Measurements from ENCODE around the gene STK24. TPM values are rescaled to one million over a fixed set of nuclear protein-coding genes. Genes with fewer than 3 reads are reported as not detected.
"Not testable (repeated sequence)": the region's sequence is repeated elsewhere in the genome, so short reads cannot be mapped to it uniquely, and the experiment has no call there.

Gene STK24
- total RNA-seq, 1 experiment from 2014 or later = 107 TPM

DNA sequence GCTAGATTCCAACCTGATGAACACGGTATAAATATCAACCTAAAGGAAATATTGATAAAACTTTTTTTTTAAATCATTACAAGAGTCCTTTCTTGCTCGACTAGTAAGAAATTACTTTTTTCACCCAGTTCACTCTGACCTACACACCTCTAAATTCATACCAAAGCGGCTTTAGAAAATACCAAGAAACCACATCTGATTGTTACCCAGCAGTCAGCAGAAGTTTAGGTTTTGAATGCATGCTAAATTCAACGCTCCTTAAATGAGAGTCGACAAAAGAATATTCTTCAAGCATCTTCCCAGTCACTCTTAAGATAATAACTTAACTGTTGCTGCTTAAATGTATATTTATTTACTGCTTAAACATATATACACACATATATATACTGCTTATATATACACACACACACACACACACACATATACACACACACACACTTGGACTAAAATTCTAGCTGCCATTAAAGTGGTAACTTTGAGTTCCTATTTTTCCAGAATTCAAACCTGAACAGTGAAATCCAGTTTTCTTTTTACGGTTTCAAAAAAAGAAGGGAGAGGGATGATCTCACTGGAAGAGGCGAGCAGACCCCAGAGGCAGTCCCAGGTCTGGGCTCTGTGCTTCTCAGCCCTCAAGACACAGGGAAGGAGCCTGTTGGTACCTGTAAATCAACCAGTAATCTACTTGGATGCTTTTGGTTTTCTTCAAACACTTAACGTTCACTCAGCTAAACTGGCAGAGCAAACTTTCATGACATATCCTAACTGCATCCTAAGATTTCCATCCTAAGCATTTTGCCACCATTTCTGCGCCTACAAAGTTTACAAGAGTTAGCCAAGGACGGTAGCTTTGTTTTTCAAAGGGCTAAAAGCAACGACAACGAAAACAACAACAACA is 1.7 kb downstream of the STK24 start:
- DNase-seq = no peak
- no peaks in the 10 kb centered on the region for H3K36me3 ChIP-seq (replicated peaks; ENCODE audit: control insufficient read depth, insufficient read depth, low read length)

DNA sequence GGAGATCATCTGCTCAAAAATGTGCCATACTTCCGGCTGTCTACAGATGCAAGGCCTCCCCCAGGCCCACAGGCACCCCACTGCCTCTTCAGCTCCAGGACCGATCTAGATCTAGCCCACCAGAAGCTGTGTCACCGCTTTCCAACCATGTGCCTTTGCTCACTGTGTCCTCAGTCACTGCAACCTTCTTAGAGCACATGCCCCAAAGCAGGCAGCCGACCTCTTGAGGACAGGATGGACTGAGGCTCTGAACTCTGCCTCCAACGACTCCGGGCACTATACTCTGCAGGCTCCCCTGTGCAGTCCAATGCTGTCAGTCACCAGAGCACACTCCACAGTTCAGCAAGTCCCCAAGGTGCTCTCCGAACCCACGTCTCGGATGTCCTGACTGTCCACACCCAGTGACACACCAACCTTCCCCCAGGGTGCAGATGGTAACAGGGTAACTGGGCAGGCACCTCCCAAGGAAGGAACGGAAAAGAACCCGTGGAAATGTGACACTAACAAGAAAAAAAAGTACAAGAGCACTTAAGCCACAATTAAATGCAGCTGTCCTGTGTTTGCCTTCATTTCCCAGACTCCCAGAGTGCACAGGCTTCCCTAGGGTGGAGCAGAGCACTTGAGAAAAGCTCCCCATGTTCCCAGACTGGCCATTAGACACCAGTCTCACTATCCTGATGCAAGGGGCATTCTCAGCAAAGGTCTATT is 4.8 kb downstream of the STK24 start:
- no peak for DNase-seq
- no peaks in the 10 kb centered on the region for H3K27me3 ChIP-seq (ENCODE audit: control insufficient read depth, insufficient read depth, low read length)
- no peaks in the 10 kb centered on the region for H3K36me3 ChIP-seq (replicated peaks; ENCODE audit: control insufficient read depth, insufficient read depth, low read length)
- H3K4me3 ChIP-seq (ENCODE audit: insufficient read depth, low read depth, low read length) = no peak overlapping the region

More for the DNA sequence above, 1.7 kb downstream of the STK24 start:
- H3K4me3 ChIP-seq (ENCODE audit: insufficient read depth, low read depth, low read length) = peak overlapping the region; percentile 86
- no peaks in the 10 kb centered on the region for H3K27me3 ChIP-seq (ENCODE audit: control insufficient read depth, insufficient read depth, low read length)

DNA sequence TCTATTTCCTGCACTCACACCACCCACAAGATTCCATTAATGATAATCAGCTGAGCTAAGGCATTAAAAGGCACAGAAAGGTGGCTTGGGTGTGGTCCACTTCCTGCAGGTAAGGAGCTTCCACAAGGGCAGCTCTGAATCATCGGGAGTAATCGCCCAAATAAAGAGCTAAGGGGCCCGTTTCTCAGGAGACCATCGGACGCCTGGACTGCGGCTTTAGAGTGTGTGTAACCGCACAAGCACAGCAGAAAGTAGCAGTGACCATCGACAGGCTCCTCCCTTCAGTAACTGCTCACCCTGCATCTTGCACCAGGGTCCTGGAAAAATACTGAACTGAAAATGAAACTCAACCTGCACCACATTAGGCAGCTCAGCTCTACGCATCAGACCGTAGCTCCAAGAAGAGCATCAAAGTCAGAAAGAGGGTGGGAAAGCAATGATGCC is 6.0 kb downstream of the STK24 start:
- DNase-seq = no peak
- H3K27me3 ChIP-seq (ENCODE audit: control insufficient read depth, insufficient read depth, low read length) = no peaks in the 10 kb centered on the region
- no peaks in the 10 kb centered on the region for H3K36me3 ChIP-seq (replicated peaks; ENCODE audit: control insufficient read depth, insufficient read depth, low read length)
- no peak overlapping the region for H3K4me3 ChIP-seq (ENCODE audit: insufficient read depth, low read depth, low read length)

DNA sequence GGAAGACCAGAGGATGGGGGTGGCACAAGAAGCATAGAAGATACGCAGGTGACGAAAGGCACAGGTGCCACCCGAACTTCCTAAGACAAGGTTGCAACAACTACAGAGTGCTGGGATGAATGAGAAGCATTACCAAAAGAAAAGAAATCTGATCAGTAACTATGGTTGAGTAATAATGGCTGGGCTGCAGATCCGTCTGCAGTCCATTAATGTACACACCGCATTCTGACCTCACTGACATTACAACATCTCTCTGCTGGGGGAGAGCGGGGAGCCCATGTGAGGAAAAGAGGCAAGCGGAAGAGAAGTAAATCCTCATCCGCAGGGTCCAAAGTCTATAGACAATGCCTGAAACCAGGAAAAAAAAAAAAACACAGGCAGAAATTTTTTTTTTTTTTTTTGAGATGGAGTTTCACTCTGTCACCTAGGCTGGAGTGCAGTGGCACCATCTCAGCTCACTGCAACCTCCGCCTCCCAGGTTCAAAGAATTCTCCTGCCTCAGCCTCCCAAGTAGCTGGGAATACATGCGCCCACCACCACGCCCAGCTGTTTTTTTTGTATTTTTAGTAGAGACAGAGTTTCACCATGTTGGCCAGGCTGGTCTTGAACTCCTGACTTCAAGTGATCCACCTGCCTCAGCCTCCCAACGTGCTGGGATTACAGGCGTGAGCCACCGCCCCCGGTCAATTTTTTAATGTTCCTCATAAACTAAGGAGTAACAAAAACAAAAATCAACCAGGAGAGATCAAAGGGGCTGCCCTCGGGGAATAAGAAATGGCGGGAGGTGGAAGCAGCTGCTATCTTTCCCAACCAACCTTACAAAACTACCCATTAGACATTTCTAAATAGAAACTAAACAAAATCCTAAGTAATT is 7.2 kb downstream of the STK24 start:
- H3K4me3 ChIP-seq (ENCODE audit: insufficient read depth, low read depth, low read length); H3K36me3 ChIP-seq (replicated peaks; ENCODE audit: control insufficient read depth, insufficient read depth, low read length); H3K27me3 ChIP-seq (ENCODE audit: control insufficient read depth, insufficient read depth, low read length); DNase-seq: not testable (repeated sequence)

DNA sequence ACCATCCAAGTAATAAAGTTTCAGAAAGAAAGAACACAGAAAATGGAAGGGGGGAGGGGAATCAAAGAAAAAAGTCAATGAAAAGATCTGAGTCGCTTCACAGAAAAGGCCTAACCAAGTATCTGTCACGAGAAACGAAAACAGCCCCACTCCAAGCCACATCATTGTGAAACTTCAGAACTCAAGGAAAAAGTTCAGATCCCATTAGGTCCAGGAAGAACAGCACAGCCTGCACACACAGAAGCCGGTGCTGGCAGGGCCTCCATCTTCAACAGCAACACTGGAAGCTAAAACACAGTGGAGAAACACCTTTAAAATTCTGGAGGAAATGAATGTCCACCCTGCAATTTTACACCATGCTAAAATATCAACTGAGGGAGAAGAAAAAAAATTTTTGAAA is 8.0 kb downstream of the STK24 start:
- Histone ChIP-seq H3K4me3 (ENCODE audit: insufficient read depth, low read depth, low read length) (no peak overlapping the region), H3K36me3 (replicated peaks; ENCODE audit: control insufficient read depth, insufficient read depth, low read length) (no peaks in the 10 kb centered on the region), H3K27me3 (ENCODE audit: control insufficient read depth, insufficient read depth, low read length) (no peaks in the 10 kb centered on the region)
- no peak for DNase-seq

DNA sequence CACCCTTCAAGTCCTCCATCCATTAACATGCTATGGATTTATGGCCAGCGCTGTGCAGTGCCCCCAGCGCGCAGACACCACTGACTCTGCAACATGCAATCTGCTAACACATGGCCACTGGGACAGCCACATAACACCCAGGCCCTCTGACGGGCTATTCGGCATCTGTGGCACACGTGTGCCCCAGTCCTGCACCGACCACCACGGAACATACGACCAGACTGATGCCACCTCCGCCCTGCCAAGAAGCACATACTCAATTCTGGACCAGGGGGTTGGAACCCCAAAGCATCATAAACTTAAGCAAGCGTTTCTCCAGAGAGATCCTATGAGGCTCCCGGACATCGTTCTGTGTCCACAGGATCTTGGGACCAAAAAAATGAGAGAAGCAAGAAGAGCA is 9.8 kb downstream of the STK24 start:
- Histone ChIP-seq H3K27me3 (ENCODE audit: control insufficient read depth, insufficient read depth, low read length) (no peaks in the 10 kb centered on the region), H3K4me3 (ENCODE audit: insufficient read depth, low read depth, low read length) (no peak overlapping the region), H3K36me3 (replicated peaks; ENCODE audit: control insufficient read depth, insufficient read depth, low read length) (no peaks in the 10 kb centered on the region)
- DNase-seq = no peak

- DNase-seq = no peak
- H3K27me3 ChIP-seq (ENCODE audit: control insufficient read depth, insufficient read depth, low read length) = no peaks in the 10 kb centered on the region
- no peak overlapping the region for H3K4me3 ChIP-seq (ENCODE audit: insufficient read depth, low read depth, low read length)
- no peaks in the 10 kb centered on the region for H3K36me3 ChIP-seq (replicated peaks; ENCODE audit: control insufficient read depth, insufficient read depth, low read length)
Measured at GRCh38 chr13:98565726-98566565, 11.0 kb downstream of the STK24 start.

GRCh38 chr13:98564204-98564603 is 12.7 kb downstream of the STK24 start:
- peak; percentile 54 for DNase-seq
- H3K4me3 ChIP-seq (ENCODE audit: insufficient read depth, low read depth, low read length) = no peak overlapping the region
- H3K27me3 ChIP-seq (ENCODE audit: control insufficient read depth, insufficient read depth, low read length) = no peaks in the 10 kb centered on the region
- H3K36me3 ChIP-seq (replicated peaks; ENCODE audit: control insufficient read depth, insufficient read depth, low read length) = no peaks in the 10 kb centered on the region

GRCh38 chr13:98563071-98563470 is 13.8 kb downstream of the STK24 start:
- no peak for DNase-seq
- Histone ChIP-seq H3K27me3 (ENCODE audit: control insufficient read depth, insufficient read depth, low read length) (no peaks in the 10 kb centered on the region), H3K36me3 (replicated peaks; ENCODE audit: control insufficient read depth, insufficient read depth, low read length) (no peaks in the 10 kb centered on the region), H3K4me3 (ENCODE audit: insufficient read depth, low read depth, low read length) (no peak overlapping the region)

- Histone ChIP-seq H3K36me3 (replicated peaks; ENCODE audit: control insufficient read depth, insufficient read depth, low read length) (no peaks in the 10 kb centered on the region), H3K4me3 (ENCODE audit: insufficient read depth, low read depth, low read length) (no peak overlapping the region), H3K27me3 (ENCODE audit: control insufficient read depth, insufficient read depth, low read length) (no peaks in the 10 kb centered on the region)
- DNase-seq = no peak
Measured at GRCh38 chr13:98559169-98559568, 17.7 kb downstream of the STK24 start.

GRCh38 chr13:98557937-98558792 is 18.7 kb downstream of the STK24 start:
- Histone ChIP-seq H3K27me3 (ENCODE audit: control insufficient read depth, insufficient read depth, low read length) (no peaks in the 10 kb centered on the region), H3K4me3 (ENCODE audit: insufficient read depth, low read depth, low read length) (no peak overlapping the region), H3K36me3 (replicated peaks; ENCODE audit: control insufficient read depth, insufficient read depth, low read length) (no peaks in the 10 kb centered on the region)
- no peak for DNase-seq

- H3K27me3 ChIP-seq (ENCODE audit: control insufficient read depth, insufficient read depth, low read length) = no peaks in the 10 kb centered on the region
- no peak overlapping the region for H3K4me3 ChIP-seq (ENCODE audit: insufficient read depth, low read depth, low read length)
- DNase-seq = no peak
- H3K36me3 ChIP-seq (replicated peaks; ENCODE audit: control insufficient read depth, insufficient read depth, low read length) = no peaks in the 10 kb centered on the region
Measured at GRCh38 chr13:98556968-98557631, 19.8 kb downstream of the STK24 start.
